Measurements from ENCODE around the gene PAX4.

The PAX4 gene

GRCh38 chr7:127618775-127619174, 833 bp upstream of the PAX4 start:
- no peak overlapping the region for H3K4me3 ChIP-seq (replicated peaks; ENCODE audit: low read depth, low read length)
- no peak for DNase-seq (ENCODE audit: extremely low read depth, low read depth)
- no peak for TF ChIP-seq CTCF (IDR thresholded peaks at IDR 0.05; ENCODE audit: low read depth, low read length, missing control alignments)

GRCh38 chr7:127616724-127617123, 1.2 kb downstream of the PAX4 start:
- DNase-seq (ENCODE audit: extremely low read depth, low read depth), result no peak
- H3K4me3 ChIP-seq (replicated peaks; ENCODE audit: low read depth, low read length), result no peak overlapping the region
- TF ChIP-seq CTCF (IDR thresholded peaks at IDR 0.05; ENCODE audit: low read depth, low read length, missing control alignments), result no peak

DNA sequence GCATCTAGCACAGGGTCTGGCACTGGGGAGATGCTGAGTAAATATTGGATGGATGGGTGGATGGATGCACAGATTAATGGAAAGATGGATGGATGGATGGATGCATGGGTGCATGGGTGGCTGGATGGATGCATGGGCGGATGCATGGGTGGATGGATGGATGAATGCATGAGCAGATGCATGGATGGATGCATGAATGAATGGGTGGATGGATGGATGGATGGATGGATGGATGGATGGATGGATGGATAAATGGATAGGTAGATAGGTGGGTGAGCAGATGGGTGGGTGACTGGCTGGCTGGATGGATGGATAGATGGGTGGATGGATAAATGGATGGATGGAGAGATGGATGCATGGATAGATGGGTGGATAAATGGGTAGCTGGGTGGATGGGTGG, 5.7 kb downstream of the PAX4 start:
- no peak for DNase-seq (ENCODE audit: extremely low read depth, low read depth)
- no peak overlapping the region for H3K4me3 ChIP-seq (replicated peaks; ENCODE audit: low read depth, low read length)
- no peak for TF ChIP-seq CTCF (IDR thresholded peaks at IDR 0.05; ENCODE audit: low read depth, low read length, missing control alignments)

DNA sequence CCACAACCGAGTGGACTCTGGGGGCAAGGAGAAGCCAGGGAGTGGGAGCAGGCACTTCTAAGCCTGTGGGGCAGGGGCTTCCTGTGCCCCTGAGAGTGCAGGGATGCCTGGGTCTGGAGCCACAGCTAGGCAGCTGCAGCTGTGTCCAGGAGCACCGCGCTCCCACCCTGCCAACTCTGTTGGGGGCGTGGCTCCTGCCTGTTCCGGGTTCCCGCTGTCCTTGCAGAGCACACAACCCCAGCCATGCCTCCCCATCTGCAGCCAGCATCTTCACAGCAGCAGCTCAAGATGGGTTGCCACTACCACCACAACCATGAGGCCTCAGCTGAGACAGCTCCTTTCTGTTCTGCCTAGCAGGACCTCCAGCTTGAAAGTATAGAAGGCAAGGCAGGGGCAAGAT, 8.6 kb downstream of the PAX4 start:
- TF ChIP-seq CTCF (IDR thresholded peaks at IDR 0.05; ENCODE audit: low read depth, low read length, missing control alignments), result no peak

DNA sequence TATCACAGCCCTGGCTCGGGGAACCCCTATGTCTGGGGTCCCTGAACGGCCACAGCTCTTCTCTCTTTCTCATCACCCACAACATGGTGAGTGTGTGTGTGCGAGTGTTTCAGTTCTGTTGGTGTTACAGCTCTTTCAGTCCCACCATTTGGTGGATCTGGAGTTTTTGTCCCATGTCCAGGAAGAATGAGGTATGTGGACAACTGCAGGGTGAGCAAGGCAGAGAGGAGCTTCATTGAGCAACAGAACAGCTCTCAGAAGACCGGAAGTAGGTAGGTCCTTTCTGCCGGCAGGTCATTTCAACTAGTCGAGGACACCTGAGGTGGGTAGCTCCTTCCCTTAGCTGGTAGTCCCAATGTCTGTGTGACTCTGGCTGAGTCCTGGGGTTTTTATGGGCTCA, 9.5 kb downstream of the PAX4 start:
- DNase-seq (ENCODE audit: extremely low read depth, low read depth), result no peak
- no peak for TF ChIP-seq CTCF (IDR thresholded peaks at IDR 0.05; ENCODE audit: low read depth, low read length, missing control alignments)
- no peak overlapping the region for H3K4me3 ChIP-seq (replicated peaks; ENCODE audit: low read depth, low read length)

More for the DNA sequence above, 8.6 kb downstream of the PAX4 start:
- DNase-seq (ENCODE audit: extremely low read depth, low read depth), result no peak
- H3K4me3 ChIP-seq (replicated peaks; ENCODE audit: low read depth, low read length), result no peak overlapping the region

- no peak overlapping the region for H3K4me3 ChIP-seq (replicated peaks; ENCODE audit: low read depth, low read length)
These were observed 17.1 kb downstream of the PAX4 start for GRCh38 chr7:127600885-127601284.

More at GRCh38 chr7:127600885-127601284, 17.1 kb downstream of the PAX4 start:
- no peak for DNase-seq (ENCODE audit: extremely low read depth, low read depth)
- TF ChIP-seq CTCF (IDR thresholded peaks at IDR 0.05; ENCODE audit: low read depth, low read length, missing control alignments), result no peak
